GM21529 (cell line): ENCODE results near the gene FAM169A.
"Not testable (repeated sequence)": the region's sequence is repeated elsewhere in the genome, so short reads cannot be mapped to it uniquely, and the experiment has no call there.

ENCODE experiments used
- ATAC-seq: cut with Tn5 transposase; IDR thresholded peaks from one replicate; pipeline ENCODE4 v1.9.1; 2021; ENCODE audit not compliant: unreplicated experiment

FAM169A gene, protein sequence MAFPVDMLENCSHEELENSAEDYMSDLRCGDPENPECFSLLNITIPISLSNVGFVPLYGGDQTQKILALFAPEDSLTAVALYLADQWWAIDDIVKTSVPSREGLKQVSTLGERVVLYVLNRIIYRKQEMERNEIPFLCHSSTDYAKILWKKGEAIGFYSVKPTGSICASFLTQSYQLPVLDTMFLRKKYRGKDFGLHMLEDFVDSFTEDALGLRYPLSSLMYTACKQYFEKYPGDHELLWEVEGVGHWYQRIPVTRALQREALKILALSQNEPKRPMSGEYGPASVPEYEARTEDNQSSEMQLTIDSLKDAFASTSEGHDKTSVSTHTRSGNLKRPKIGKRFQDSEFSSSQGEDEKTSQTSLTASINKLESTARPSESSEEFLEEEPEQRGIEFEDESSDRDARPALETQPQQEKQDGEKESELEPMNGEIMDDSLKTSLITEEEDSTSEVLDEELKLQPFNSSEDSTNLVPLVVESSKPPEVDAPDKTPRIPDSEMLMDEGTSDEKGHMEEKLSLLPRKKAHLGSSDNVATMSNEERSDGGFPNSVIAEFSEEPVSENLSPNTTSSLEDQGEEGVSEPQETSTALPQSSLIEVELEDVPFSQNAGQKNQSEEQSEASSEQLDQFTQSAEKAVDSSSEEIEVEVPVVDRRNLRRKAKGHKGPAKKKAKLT

DNA sequence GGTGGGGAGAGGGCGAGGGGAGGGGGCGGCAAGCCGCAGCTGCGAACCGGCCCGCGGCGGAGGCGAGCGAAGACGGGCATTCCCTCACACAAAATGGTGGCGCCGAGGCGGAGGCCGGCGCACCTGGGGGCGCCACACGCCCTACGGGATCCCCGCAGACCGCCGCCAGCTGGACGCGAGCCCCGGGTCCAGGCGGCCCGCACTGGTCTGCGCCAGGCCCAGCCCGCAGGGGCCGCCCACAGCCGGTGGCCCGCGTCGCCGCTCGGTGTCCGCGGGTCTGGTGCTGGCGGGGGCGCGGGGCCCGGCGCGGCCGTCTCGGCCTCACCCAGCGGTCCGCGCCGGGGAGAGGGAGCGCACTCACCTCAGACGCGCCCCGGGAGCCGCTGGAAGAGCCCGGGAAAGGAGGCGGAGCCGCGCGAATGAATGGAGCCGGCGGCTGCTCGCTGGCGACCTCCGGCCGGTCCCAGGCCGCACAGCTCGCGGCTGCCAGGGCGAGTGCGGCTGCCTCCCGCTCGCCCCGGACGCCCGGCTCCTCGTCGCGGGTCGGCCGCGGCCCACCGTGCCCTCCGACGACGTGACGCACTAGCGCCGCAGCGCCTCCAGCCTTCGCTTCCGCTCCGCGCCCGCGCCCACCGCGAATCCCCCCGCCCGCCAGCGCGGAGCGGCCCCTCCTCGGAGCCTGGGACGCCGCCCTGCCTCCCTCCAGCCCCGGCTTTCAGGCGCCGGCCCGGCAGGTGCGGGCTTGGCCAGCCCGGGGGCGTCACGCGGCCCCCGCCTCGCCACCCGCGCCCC lies at the start of gene FAM169A:
Gene FAM169A, minus strand, starts transcription at position 584 of the 792 bp plus-strand sequence. CDS start 24,711 bp downstream, outside the sequence.
- peak; percentile 44 for ATAC-seq

DNA sequence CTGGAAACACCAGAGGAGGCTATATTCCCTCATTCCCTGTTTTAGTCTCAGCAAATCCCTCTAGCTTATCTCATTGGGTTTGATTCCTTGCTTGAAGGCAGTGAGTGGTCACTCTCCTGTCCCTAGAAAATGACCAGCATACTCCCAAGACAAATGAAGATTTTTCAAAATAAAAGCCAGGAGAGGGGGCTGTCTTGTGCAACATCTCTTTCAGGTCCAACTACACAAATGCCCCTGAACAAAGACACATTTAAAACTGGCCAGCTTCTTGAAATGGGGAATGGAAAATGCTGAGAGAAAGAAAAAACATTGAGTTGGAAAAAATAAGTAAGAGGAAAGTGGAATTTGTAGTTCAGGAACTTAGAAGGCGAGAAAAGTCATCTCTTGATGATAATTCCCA lies 49.3 kb upstream of the FAM169A start:
- no peak for ATAC-seq

DNA sequence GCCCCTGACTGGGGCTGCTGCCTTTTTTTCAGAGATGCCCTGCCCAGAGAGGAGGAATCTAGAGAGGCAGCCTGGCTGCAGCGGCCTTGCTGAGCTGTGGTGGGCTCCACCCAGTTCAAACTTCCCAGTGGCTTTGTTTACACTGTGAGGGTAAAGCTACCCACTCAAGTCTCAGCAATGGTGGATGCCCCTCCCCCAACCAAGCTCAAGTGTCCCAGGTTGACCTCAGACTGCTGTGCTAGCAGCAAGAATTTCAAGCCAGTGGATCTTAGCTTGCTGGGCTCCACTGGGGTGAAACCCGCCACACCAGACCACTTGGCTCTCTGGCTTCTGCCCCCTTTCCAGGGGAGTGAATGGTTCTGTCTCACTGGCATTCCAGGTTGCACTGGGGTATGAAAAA lies 45.2 kb upstream of the FAM169A start:
- ATAC-seq = not testable (repeated sequence)

DNA sequence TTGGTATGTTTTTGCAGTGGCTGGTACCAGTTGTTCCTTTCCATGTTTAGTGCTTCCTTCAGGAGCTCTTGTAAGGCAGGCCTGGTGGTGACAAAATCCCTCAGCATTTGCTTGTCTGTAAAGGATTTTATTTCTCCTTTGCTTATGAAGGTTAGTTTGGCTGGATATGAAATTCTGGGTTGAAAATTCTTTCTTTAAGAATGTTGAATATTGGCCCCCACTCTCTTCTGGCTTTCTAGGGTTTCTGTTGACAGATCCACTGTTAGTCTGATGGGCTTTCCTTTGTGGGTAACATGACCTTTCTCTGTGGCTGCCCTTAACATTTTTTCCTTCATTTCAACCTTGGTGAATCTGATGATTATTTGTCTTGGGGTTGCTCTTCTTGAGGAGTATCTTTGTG lies 43.7 kb upstream of the FAM169A start:
- not testable (repeated sequence) for ATAC-seq

DNA sequence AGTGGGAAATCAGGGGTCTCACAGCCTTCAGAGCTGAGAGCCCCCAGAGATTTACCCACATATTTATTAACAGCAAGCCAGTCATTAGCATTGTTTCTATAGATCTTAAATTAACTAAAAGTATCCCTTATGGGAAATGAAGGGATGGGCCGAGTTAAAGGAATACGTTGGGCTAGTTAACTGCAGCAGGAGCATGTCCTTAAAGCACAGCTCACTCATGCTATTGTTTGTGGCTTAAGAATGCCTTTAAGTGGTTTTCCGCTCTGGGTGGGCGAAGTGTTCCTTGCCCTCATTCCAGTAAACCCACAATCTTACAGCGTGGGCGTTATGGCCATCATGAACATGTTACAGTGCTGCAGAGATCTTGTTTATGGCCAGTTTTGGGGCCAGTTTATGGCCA lies 42.0 kb upstream of the FAM169A start:
- not testable (repeated sequence) for ATAC-seq

DNA sequence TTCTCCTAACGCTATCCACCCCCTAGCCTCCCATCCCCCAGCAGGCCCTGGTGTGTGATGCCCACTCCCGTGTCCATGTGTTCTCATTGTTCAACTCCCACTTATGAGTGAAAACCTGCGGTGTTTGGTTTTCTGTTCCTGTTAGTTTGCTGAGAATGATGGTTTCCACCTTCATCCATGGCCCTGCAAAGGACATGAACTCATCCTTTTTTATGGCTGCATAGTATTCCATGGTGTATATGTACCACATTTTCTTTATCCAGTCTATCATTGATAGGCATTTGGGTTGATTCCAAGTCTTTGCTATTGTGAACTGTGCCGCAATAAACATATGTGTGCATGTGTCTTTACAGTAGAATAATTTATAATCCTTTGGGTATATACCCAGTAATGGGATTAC lies 38.5 kb upstream of the FAM169A start:
- not testable (repeated sequence) for ATAC-seq

DNA sequence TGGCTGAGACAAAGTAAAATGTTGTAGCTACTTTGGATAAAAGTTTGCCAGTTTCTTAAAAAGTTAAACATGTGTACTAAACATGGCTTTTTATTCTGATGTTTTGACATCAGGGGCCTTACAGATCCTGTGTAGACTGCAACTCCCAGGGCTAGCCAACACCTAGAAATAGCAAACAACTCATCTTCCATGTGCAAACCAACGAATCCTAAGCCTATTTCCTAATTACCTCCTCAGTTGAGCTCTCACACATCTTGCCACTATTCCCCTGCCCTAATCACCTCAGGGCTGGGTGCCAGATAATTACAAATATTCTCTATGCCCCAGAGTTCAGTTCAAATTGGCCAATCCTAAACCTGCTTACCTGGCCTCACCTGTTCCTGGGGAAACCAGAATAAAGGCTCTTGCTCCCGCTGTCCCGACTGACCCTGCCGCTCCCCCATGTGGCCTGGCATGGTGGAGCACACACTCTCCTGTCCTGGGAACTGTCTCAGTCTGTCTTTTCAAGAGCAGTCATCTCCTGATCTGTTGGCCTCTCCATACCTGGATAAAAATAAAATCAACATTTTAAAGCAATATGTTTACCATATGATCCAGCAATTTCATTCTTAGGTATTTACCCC lies 37.1 kb upstream of the FAM169A start:
- ATAC-seq = peak; percentile 59

DNA sequence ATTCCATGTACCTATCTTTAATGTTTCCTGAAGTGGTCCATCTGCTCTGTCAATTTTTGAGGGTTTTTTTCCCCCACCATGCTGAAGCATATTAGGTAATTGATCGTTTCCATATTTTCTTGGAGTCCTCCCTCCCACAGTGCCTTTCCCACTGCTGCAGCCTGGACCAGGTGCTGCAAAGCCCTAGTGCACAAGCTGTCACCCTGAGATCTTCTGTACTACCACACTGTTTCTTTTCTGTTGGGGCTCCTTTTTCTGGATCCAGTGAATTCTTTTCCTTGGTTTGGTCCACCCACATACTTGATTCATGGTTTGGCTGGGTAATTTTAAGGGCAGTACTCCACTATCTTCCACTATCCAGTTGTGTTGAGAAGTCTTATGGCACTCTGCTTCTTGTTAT lies 30.9 kb upstream of the FAM169A start:
- ATAC-seq = no peak

DNA sequence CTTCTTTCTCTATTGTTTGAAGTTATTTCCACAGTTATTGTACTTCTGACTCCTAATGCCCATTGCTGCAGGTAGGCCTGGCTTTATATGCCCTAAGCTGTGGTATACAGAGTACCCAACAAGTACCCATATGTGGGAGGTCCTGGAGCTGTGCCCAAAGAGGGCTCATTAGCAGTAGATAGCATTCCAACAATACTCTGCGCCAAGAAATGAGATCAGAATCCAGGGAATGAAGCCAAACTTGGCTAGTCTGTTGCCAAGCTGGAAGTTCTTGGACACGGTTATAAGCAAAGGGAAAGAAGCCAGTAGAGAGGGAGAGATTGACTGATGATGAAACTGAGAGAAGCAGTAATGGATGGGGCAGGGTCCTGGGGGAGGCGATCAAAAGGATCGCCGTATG lies 29.7 kb upstream of the FAM169A start:
- no peak for ATAC-seq

DNA sequence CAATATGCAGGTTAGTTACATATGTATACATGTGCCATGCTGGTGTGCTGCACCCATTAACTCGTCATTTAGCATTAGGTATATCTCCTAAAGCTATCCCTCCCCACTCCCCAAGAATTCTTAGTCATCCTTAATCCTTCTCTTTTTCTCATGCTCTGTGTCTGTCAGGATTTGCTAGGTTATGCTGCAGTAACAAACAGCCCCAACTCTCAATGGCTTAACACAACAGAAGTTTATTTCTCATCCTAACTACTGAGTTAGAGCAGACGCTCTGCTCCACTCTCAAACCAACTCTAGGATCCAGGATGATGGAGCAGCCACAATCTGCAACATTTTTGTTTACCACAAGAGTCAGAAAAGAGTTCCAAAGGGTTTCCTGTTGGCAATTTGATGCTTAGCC lies 28.2 kb upstream of the FAM169A start:
- no peak for ATAC-seq

DNA sequence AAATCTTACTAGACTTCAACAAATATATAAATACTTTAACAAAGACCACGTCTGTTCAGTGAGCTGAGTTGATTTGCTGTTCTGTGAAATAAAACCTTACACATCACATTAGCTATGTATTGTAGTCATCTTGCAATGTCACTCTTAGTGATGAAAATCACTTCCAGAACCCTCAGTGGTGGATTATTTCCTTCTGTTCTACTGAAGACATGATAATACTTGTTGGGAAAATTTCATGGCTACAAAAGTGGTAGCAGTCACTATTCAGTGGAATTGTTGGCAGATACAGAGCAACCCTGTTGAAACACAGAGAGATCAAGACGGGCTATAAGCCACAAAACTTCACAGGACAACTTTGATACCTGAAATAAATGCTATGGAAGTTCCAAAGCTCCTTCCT lies 26.7 kb upstream of the FAM169A start:
- ATAC-seq = no peak

DNA sequence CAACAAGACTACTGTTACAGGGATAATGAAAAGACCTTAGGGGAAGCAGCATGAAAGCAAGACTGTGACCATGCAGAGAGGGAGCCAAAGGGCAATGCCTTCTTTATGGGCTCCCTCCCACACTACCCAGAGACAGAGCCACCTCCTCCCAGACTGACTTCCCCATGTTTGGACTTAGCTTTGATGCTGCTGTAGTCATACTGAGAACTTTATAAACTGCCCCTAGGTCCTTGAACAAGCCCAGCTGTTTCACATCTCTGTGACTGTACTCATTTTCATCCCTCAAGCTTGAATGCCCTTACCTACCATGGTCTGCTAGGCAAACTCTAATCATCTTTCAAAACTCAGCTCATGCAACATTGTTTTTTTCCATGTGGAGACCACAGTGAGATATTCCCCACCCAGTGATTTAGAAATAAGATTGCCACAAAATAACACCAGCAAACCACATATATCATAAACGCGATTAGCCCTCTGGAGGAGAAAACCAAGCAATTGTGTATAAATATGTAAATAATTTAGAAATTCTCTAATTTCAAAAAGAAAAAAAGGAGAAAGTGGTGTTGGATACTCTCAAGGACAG lies 23.4 kb upstream of the FAM169A start:
- peak; percentile 97 for ATAC-seq

DNA sequence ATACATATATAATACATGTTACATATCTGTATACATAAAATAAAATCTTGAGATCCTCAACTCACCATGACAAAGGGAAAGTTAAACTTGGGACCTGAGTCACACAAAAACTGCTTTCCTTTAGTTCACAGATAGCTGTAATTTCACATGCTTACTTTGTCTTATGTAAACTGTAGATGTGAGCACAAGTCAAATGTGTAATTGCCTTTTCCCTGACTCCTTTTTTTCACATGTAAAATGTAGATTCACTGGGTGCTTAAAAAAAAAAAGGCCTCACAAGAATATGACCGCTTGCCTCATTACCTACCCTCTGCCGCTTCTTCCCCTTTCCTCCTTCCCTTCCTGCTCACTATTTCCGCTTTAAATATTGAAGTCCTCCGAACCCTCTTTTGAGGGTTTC lies 21.9 kb upstream of the FAM169A start:
- ATAC-seq = no peak

DNA sequence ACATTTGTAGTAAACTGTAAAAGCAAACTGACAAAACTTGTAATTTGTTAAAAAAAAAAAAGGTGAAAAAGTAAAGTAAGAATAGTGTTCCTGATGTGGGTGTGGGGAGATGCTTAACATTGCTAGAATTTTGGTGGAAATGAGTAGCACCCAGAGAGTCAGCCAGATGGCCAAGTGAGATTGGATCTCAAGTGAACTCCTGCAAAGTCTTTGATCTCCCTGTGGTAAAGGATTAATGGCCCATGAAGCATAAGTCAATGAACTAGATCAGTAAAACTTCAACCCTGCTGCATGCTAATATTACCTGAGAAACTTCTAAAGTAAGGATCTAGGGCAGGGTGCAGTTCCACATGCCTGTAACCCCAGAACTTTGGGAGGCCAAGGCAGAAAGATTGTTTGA lies 19.0 kb upstream of the FAM169A start:
- no peak for ATAC-seq

DNA sequence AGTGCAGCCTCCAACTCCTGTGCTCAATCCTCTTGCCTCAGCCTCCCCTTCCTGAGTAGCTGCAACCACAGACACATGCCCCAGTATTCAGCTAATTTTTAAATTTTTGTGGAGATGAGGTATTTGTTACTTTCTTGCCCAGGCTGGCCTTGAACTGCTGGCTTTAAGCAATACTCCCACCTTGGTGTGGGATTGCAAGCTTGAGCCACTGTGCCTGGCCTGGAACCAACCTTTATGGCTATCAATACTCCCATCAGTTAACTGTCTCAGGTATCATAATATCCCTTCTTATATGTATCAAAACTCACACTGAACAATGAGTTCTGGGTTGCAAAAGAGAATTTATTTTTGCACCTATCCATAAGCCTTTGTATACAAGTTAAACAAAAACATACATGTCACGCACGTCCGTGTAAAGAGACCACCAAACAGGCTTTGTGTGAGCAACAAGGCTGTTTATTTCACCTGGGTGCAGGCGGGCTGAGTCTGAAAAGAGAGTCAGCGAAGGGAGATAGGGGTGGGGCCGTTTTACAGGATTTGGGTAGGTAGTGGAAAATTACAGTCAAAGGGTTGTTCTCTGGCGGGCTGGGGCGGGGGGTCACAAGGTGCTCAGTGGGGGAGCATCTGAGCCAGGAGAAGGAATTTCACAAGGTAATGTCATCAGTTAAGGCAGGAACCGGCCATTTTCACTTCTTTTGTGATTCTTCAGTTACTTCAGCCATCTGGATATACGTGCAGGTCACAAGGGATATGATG lies 16.4 kb upstream of the FAM169A start:
- not testable (repeated sequence) for ATAC-seq

DNA sequence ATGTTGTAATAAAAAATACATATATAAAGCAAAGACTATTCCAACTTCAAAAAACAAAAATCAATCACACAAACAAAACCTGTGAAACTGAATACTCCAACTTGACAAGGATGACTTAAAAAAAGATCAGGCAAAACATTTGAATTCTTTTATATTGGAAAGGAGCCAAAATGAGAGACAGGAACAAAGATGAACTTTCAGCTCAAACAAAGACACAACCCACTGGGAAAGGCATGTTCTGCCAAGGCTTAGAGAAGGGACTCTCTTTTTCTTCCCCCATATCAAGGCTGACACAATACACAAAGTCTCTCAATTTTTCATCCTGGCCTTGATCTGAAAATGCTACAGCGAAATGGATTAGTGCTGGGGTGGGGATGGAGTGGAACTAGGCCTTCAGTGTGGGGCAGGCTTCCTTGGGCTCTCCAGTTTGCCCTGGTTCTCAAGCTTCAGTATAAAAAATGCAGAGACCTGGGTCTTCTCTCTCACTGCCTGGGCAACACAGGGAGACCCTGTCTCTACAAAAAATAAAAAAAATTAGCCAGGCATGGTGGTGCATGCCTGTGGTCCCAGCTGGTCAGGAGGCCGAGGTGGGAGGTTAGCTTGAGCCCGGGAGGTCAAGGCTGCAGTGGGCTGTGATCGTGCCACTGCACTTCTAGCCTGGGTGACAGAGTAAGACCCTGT lies 11.6 kb upstream of the FAM169A start:
- ATAC-seq = no peak

DNA sequence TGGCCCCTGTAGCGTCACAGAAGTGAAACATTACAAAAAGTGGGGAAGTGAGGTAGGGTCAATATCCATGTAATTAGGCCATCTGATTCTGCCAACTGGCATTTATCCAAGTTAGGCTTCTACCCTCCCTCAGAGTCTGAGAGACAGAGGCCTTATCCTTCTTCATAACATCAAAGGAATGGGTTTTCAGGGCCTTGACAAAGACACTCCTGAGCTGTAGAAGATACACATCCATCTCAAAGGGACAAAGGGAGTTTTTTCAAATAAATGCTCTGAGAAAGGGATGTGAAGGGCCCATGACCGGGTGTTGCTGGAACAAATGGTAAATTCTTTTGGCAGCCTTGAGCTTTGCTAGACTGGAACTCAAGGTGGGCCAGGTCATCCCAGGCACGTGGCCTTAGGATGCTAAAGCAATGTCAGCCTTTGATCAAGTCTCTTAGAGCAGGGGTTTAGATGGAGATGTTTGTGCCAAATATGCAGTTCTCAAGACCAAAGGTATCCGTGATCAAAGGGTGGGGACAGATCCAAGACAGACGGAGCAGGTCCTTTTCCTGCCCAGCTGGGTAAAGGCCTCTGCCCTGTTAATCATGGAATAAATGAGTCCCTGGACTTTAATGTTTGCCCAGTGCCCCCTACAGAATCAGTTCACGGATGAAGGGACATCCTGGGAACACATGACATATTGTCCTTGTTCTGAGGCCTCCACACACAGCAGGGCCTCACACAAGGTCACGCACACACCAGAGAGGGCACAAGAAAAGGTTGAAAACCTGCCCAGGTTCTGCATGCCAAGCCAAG lies 10.0 kb upstream of the FAM169A start:
- ATAC-seq = no peak

DNA sequence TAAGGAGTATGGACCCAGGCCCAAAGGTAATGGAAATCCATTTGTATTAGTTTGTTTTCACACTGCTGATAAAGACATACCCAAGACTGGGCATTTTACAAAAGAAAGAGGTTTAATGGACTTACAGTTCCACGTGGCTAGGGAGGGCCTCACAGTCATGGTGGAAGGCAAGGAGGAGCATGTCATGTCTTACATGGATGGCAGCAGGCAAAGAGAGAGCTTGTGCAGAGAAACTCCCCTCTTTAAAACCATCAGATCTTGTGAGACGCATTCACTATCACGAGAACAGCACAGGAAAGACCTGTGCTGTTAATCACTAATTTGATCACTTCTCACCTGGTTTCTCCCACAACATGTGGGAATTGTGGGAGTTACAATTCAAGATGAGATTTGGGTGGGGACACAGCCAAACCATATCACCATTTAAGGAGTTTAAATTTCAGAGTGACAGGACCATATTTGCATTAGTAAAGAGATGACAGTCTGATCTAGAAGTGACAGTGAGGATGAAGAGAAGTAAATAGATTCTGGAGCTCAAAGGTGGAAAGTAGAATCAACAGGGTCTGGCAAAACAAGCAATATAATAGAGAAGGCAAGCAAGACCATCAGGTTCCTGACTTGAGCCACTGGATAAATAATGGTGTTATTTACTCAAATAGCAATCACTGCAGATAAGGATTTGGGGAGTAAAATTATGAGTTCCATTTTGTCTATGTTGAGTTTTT lies 7.5 kb upstream of the FAM169A start:
- no peak for ATAC-seq
